WTC11 (cell line): ENCODE measurements around the gene PAF1. TPM values are rescaled to one million over a fixed set of nuclear protein-coding genes. Genes with fewer than 3 reads are reported as not detected.

Experiments used
- ATAC-seq: fragments of 200-7000 bp; cut with Tn5 transposase; 2 replicates; pipeline ENCODE4 v1.10.0; 2021; ENCODE audit warnings: mild to moderate bottlenecking, moderate library complexity
- CTCF ChIA-PET: fragments of 300-600 bp; sonication (Branson Sonifier 250); formaldehyde crosslinking; loops from one replicate; lab custom pipeline; 2021; ENCODE audit warnings: antibody characterized with exemption; lab: Charles Lee
- POLR2A ChIA-PET: fragments of 350-600 bp; sonication (Branson Sonifier 250); formaldehyde crosslinking; loops from one replicate; lab custom pipeline; 2021; ENCODE audit warnings: antibody characterized with exemption; lab: Charles Lee
- DNase-seq: peaks from one replicate; pipeline ENCODE4 v3.0.0; 2021; ENCODE audit warnings: low spot score
- H3K27ac Mint-ChIP-seq: 2 replicates; pipeline ENCODE4 v1.8.0; 2021; ENCODE audit warnings: mixed read lengths
- H3K27me3 Mint-ChIP-seq: 2 replicates; pipeline ENCODE4 v1.8.0; 2021; ENCODE audit warnings: low read depth, mild to moderate bottlenecking, moderate library complexity, mixed read lengths
- H3K36me3 Mint-ChIP-seq: 2 replicates; pipeline ENCODE4 v1.8.0; 2021; ENCODE audit warnings: mixed read lengths
- H3K4me1 Mint-ChIP-seq: 2 replicates; pipeline ENCODE4 v1.8.0; 2022; ENCODE audit warnings: mixed read lengths
- H3K4me3 Mint-ChIP-seq: 2 replicates; pipeline ENCODE4 v1.8.0; 2021; ENCODE audit warnings: mild to moderate bottlenecking, moderate library complexity, mixed read lengths
- H3K9me3 Mint-ChIP-seq: 2 replicates; pipeline ENCODE4 v1.8.0; 2021; ENCODE audit warnings: mixed read lengths
- ESRRA ChIP-seq: sonication (generic); formaldehyde crosslinking; IDR thresholded peaks from 2 replicates; pipeline ENCODE4 v1.8.1; 2022; ENCODE audit warnings: mild to moderate bottlenecking, missing genetic modification reagents, borderline replicate concordance
- FOXJ3 ChIP-seq: sonication (generic); formaldehyde crosslinking; IDR thresholded peaks from 2 replicates; pipeline ENCODE4 v1.9.0; 2021; ENCODE audit warnings: missing genetic modification reagents, mild to moderate bottlenecking, borderline replicate concordance
- FOXP1 ChIP-seq: sonication (generic); formaldehyde crosslinking; IDR thresholded peaks from 2 replicates; pipeline ENCODE4 v1.8.0; 2022; ENCODE audit warnings: missing genetic modification reagents, mild to moderate bottlenecking, moderate library complexity, borderline replicate concordance
- GABPB1 ChIP-seq: sonication (generic); formaldehyde crosslinking; IDR thresholded peaks from 2 replicates; pipeline ENCODE4 v1.8.1; 2023; ENCODE audit warnings: mild to moderate bottlenecking, missing genetic modification reagents
- GRHL2 ChIP-seq: fragments of 250-450 bp; sonication (Bioruptor Pico); IDR thresholded peaks from 2 replicates; pipeline ENCODE4 v1.8.0; 2022; ENCODE audit warnings: mild to moderate bottlenecking, moderate library complexity; ENCODE audit not compliant: insufficient replicate concordance, severe bottlenecking
- JAZF1 ChIP-seq: fragments of 250-450 bp; sonication (Bioruptor Pico); IDR thresholded peaks from 2 replicates; pipeline ENCODE4 v1.9.0; 2021; ENCODE audit warnings: moderate library complexity, mild to moderate bottlenecking, inconsistent platforms
- KAT7 ChIP-seq: sonication (generic); formaldehyde crosslinking; IDR thresholded peaks from 2 replicates; pipeline ENCODE4 v1.8.1; 2023; ENCODE audit warnings: missing genetic modification reagents, mild to moderate bottlenecking, borderline replicate concordance
- NFATC4 ChIP-seq: fragments of 250-450 bp; sonication (Bioruptor Pico); IDR thresholded peaks from 2 replicates; pipeline ENCODE4 v1.9.0; 2021; ENCODE audit warnings: mild to moderate bottlenecking
- TP53 ChIP-seq: sonication (generic); formaldehyde crosslinking; IDR thresholded peaks from 2 replicates; pipeline ENCODE4 v1.8.1; 2023; ENCODE audit warnings: mild to moderate bottlenecking, missing genetic modification reagents
- ZNF138 ChIP-seq: sonication (generic); formaldehyde crosslinking; conservative IDR thresholded peaks from 2 replicates; pipeline ENCODE4 v1.8.1; 2022; ENCODE audit warnings: mild to moderate bottlenecking, moderate library complexity, missing genetic modification reagents
- total RNA-seq: library from RNA; stranded (reverse); gene quantifications from 3 replicates; pipeline ENCODE4 v1.2.3, GENCODE V29; 2021
- TF ChIP-seq, protein P1 (sequence below): sonication (generic); formaldehyde crosslinking; IDR thresholded peaks from 2 replicates; pipeline ENCODE4 v1.8.1; 2022; ENCODE audit warnings: missing genetic modification reagents, borderline replicate concordance
- TF ChIP-seq, protein P2 (sequence below): sonication (generic); formaldehyde crosslinking; IDR thresholded peaks from 2 replicates; pipeline ENCODE4 v1.8.1; 2023; ENCODE audit warnings: mild to moderate bottlenecking, moderate library complexity, missing genetic modification reagents
- TF ChIP-seq, protein P3 (sequence below): sonication (generic); formaldehyde crosslinking; IDR thresholded peaks from 2 replicates; pipeline ENCODE4 v1.8.0; 2022; ENCODE audit warnings: mild to moderate bottlenecking, missing genetic modification reagents
- TF ChIP-seq, protein P4 (sequence below): sonication (generic); formaldehyde crosslinking; IDR thresholded peaks from 2 replicates; pipeline ENCODE4 v1.8.1; 2023; ENCODE audit warnings: mild to moderate bottlenecking, missing genetic modification reagents
- TF ChIP-seq, protein P5 (sequence below): sonication (generic); formaldehyde crosslinking; IDR thresholded peaks from 2 replicates; pipeline ENCODE4 v1.8.0; 2022; ENCODE audit warnings: mild to moderate bottlenecking, missing genetic modification reagents
- TF ChIP-seq, protein P6 (sequence below): sonication (generic); formaldehyde crosslinking; IDR thresholded peaks from 2 replicates; pipeline ENCODE4 v1.8.0; 2022; ENCODE audit warnings: mild to moderate bottlenecking, missing genetic modification reagents
- TF ChIP-seq, protein P7 (sequence below): sonication (generic); formaldehyde crosslinking; IDR thresholded peaks from 2 replicates; pipeline ENCODE4 v1.8.0; 2023; ENCODE audit warnings: missing genetic modification reagents, mild to moderate bottlenecking, borderline replicate concordance
- TF ChIP-seq, protein P8 (sequence below): fragments of 250-450 bp; sonication (Bioruptor Pico); IDR thresholded peaks from 2 replicates; pipeline ENCODE4 v1.9.0; 2021; ENCODE audit warnings: moderate library complexity, mild to moderate bottlenecking, inconsistent platforms, borderline replicate concordance
- TF ChIP-seq, protein P9 (sequence below): fragments of 200-600 bp; IDR thresholded peaks from 2 replicates; pipeline ENCODE4 v1.8.0; 2022; ENCODE audit warnings: antibody characterized with exemption

PAF1 gene
- total RNA-seq, 1 experiment from 2014 or later, result 27.8 TPM

DNA sequence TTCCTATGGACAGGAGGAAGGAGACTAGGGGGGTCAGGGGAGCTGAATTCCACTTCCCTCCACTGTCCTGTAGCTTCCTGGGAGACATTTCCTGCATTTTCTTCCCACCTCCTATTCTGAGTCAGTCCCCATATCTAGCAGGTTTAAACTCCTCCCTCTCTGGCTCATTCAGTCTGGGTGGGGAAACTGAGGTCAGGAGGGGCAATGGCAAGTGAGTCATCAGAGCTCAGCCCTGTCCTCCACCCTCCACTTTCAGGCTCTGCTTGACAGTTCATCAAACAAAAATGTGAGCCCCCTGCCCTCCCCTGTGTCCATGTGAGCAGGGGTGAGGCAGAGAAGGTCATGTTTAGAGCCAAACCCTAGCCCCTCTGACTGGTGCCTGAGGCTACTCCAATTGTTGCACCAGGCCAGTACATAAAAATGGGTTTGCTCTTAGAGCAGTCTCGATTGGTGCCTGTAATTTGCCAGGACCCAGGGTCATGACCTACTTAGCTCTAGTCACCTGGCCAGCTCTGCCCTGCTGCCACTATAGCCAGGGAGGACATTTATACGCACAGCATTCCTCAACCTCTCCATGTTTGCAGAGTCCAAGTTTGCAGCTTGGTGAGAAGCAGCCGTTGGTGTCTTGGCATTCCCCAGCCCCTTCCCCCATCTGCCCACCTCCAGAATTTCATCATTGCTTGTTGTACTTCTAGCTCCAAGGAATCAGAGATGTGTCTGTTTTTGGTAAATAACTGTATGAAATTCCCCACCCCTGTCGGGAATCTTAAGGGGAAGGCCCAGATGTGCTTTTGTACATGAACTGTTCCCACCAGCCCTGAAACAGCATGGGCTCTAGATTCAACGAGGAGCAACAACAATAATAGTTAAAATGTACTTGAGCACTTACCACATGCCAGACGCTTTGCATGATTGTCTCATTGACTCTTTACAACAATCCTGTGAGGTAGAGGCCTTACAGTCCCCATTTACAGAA lies 27.9 kb downstream of the PAF1 start:
- Mint-ChIP-seq H3K9me3 (no peaks in the 10 kb centered on the region), H3K27ac (no peak overlapping the region), H3K4me1 (no peaks in the 10 kb centered on the region), H3K27me3 (no peaks in the 10 kb centered on the region), H3K4me3 (no peak overlapping the region), H3K36me3 (peaks cover 52% of the 10 kb centered on the region)
- ChIA-PET POLR2A (interaction anchor here (1.1 kb wide), 1 partner anchor 28 kb away, joined by 4 read pairs; the partner anchor contains the start of genes MED29 and PAF1), CTCF (interaction anchor here (0.8 to 1.6 kb wide), 2 partner anchors 21 to 35 kb away, joined by 3 to 7 read pairs; partner anchors contain the start of gene SAMD4B)
- ATAC-seq (no peak), DNase-seq (no peak)
- TF ChIP-seq, protein P1, sequence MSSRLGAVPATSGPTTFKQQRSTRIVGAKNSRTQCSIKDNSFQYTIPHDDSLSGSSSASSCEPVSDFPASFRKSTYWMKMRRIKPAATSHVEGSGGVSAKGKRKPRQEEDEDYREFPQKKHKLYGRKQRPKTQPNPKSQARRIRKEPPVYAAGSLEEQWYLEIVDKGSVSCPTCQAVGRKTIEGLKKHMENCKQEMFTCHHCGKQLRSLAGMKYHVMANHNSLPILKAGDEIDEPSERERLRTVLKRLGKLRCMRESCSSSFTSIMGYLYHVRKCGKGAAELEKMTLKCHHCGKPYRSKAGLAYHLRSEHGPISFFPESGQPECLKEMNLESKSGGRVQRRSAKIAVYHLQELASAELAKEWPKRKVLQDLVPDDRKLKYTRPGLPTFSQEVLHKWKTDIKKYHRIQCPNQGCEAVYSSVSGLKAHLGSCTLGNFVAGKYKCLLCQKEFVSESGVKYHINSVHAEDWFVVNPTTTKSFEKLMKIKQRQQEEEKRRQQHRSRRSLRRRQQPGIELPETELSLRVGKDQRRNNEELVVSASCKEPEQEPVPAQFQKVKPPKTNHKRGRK (CRISPR knock-in tag), result no peak
- no peak for TF ChIP-seq FOXJ3 (CRISPR knock-in tag)
- no peak for TF ChIP-seq ESRRA (CRISPR knock-in tag)
- TF ChIP-seq, protein P2, sequence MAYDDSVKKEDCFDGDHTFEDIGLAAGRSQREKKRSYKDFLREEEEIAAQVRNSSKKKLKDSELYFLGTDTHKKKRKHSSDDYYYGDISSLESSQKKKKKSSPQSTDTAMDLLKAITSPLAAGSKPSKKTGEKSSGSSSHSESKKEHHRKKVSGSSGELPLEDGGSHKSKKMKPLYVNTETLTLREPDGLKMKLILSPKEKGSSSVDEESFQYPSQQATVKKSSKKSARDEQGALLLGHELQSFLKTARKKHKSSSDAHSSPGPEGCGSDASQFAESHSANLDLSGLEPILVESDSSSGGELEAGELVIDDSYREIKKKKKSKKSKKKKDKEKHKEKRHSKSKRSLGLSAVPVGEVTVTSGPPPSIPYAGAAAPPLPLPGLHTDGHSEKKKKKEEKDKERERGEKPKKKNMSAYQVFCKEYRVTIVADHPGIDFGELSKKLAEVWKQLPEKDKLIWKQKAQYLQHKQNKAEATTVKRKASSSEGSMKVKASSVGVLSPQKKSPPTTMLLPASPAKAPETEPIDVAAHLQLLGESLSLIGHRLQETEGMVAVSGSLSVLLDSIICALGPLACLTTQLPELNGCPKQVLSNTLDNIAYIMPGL (CRISPR knock-in tag), result no peak
- TF ChIP-seq GABPB1, result no peak
- no peak for TF ChIP-seq ZNF138 (CRISPR knock-in tag)
- TF ChIP-seq, protein P3, sequence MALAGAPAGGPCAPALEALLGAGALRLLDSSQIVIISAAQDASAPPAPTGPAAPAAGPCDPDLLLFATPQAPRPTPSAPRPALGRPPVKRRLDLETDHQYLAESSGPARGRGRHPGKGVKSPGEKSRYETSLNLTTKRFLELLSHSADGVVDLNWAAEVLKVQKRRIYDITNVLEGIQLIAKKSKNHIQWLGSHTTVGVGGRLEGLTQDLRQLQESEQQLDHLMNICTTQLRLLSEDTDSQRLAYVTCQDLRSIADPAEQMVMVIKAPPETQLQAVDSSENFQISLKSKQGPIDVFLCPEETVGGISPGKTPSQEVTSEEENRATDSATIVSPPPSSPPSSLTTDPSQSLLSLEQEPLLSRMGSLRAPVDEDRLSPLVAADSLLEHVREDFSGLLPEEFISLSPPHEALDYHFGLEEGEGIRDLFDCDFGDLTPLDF (CRISPR knock-in tag), result no peak
- TF ChIP-seq, protein P4, sequence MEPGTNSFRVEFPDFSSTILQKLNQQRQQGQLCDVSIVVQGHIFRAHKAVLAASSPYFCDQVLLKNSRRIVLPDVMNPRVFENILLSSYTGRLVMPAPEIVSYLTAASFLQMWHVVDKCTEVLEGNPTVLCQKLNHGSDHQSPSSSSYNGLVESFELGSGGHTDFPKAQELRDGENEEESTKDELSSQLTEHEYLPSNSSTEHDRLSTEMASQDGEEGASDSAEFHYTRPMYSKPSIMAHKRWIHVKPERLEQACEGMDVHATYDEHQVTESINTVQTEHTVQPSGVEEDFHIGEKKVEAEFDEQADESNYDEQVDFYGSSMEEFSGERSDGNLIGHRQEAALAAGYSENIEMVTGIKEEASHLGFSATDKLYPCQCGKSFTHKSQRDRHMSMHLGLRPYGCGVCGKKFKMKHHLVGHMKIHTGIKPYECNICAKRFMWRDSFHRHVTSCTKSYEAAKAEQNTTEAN (CRISPR knock-in tag), result no peak
- no peak for TF ChIP-seq NFATC4 (CRISPR knock-in tag)
- no peak for TF ChIP-seq TP53 (CRISPR knock-in tag)
- TF ChIP-seq, protein P5, sequence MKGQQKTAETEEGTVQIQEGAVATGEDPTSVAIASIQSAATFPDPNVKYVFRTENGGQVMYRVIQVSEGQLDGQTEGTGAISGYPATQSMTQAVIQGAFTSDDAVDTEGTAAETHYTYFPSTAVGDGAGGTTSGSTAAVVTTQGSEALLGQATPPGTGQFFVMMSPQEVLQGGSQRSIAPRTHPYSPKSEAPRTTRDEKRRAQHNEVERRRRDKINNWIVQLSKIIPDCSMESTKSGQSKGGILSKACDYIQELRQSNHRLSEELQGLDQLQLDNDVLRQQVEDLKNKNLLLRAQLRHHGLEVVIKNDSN (CRISPR knock-in tag), result no peak
- TF ChIP-seq JAZF1 (CRISPR knock-in tag), result no peak
- TF ChIP-seq, protein P6, sequence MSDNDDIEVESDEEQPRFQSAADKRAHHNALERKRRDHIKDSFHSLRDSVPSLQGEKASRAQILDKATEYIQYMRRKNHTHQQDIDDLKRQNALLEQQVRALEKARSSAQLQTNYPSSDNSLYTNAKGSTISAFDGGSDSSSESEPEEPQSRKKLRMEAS (CRISPR knock-in tag), result no peak
- TF ChIP-seq, protein P7, sequence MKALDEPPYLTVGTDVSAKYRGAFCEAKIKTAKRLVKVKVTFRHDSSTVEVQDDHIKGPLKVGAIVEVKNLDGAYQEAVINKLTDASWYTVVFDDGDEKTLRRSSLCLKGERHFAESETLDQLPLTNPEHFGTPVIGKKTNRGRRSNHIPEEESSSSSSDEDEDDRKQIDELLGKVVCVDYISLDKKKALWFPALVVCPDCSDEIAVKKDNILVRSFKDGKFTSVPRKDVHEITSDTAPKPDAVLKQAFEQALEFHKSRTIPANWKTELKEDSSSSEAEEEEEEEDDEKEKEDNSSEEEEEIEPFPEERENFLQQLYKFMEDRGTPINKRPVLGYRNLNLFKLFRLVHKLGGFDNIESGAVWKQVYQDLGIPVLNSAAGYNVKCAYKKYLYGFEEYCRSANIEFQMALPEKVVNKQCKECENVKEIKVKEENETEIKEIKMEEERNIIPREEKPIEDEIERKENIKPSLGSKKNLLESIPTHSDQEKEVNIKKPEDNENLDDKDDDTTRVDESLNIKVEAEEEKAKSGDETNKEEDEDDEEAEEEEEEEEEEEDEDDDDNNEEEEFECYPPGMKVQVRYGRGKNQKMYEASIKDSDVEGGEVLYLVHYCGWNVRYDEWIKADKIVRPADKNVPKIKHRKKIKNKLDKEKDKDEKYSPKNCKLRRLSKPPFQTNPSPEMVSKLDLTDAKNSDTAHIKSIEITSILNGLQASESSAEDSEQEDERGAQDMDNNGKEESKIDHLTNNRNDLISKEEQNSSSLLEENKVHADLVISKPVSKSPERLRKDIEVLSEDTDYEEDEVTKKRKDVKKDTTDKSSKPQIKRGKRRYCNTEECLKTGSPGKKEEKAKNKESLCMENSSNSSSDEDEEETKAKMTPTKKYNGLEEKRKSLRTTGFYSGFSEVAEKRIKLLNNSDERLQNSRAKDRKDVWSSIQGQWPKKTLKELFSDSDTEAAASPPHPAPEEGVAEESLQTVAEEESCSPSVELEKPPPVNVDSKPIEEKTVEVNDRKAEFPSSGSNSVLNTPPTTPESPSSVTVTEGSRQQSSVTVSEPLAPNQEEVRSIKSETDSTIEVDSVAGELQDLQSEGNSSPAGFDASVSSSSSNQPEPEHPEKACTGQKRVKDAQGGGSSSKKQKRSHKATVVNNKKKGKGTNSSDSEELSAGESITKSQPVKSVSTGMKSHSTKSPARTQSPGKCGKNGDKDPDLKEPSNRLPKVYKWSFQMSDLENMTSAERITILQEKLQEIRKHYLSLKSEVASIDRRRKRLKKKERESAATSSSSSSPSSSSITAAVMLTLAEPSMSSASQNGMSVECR (CRISPR knock-in tag), result no peak
- no peak for TF ChIP-seq GRHL2 (CRISPR knock-in tag)
- TF ChIP-seq, protein P8, sequence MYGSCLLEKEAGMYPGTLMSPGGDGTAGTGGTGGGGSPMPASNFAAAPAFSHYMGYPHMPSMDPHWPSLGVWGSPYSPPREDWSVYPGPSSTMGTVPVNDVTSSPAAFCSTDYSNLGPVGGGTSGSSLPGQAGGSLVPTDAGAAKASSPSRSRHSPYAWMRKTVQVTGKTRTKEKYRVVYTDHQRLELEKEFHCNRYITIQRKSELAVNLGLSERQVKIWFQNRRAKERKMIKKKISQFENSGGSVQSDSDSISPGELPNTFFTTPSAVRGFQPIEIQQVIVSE (CRISPR knock-in tag), result no peak
- no peak for TF ChIP-seq KAT7 (CRISPR knock-in tag)
- TF ChIP-seq FOXP1, result no peak
- TF ChIP-seq, protein P9, sequence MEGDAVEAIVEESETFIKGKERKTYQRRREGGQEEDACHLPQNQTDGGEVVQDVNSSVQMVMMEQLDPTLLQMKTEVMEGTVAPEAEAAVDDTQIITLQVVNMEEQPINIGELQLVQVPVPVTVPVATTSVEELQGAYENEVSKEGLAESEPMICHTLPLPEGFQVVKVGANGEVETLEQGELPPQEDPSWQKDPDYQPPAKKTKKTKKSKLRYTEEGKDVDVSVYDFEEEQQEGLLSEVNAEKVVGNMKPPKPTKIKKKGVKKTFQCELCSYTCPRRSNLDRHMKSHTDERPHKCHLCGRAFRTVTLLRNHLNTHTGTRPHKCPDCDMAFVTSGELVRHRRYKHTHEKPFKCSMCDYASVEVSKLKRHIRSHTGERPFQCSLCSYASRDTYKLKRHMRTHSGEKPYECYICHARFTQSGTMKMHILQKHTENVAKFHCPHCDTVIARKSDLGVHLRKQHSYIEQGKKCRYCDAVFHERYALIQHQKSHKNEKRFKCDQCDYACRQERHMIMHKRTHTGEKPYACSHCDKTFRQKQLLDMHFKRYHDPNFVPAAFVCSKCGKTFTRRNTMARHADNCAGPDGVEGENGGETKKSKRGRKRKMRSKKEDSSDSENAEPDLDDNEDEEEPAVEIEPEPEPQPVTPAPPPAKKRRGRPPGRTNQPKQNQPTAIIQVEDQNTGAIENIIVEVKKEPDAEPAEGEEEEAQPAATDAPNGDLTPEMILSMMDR, result no peak
